ENCODE results near the gene PWWP2B.
A peak's percentile ranks its signal among the peaks of the same experiment; 100 is the strongest.

PWWP2B gene

GRCh38 chr10:132448248-132448731 lies 51.3 kb downstream of the PWWP2B start:
- Histone ChIP-seq H3K9me3 (ENCODE audit: control insufficient read depth, insufficient read depth, low read length) (no peaks in the 10 kb centered on the region), H3K27me3 (ENCODE audit: control insufficient read depth, insufficient read depth, low read length) (no peaks in the 10 kb centered on the region), H3K9ac (ENCODE audit: low read depth, low read length) (no peak overlapping the region), H3K4me3 (ENCODE audit: low read depth, low read length) (no peak overlapping the region), H3K36me3 (ENCODE audit: control insufficient read depth, insufficient read depth, low read length) (no peaks in the 10 kb centered on the region), H3K4me1 (ENCODE audit: control insufficient read depth, insufficient read depth, low read length) (peaks cover 4% of the 10 kb centered on the region)

GRCh38 chr10:132449051-132449810 lies 52.2 kb downstream of the PWWP2B start:
- peaks cover 5% of the 10 kb centered on the region for H3K27me3 ChIP-seq (ENCODE audit: control insufficient read depth, insufficient read depth, low read length)
- H3K36me3 ChIP-seq (ENCODE audit: control insufficient read depth, insufficient read depth, low read length): no peaks in the 10 kb centered on the region
- no peak overlapping the region for H3K9ac ChIP-seq (ENCODE audit: low read depth, low read length)
- no peak overlapping the region for H3K4me3 ChIP-seq (ENCODE audit: low read depth, low read length)
- H3K9me3 ChIP-seq (ENCODE audit: control insufficient read depth, insufficient read depth, low read length): no peaks in the 10 kb centered on the region
- peaks cover 4% of the 10 kb centered on the region for H3K4me1 ChIP-seq (ENCODE audit: control insufficient read depth, insufficient read depth, low read length)

GRCh38 chr10:132449811-132450181 lies 52.8 kb downstream of the PWWP2B start:
- peaks cover 4% of the 10 kb centered on the region for H3K4me1 ChIP-seq (ENCODE audit: control insufficient read depth, insufficient read depth, low read length)
- no peak overlapping the region for H3K9ac ChIP-seq (ENCODE audit: low read depth, low read length)
- H3K4me3 ChIP-seq (ENCODE audit: low read depth, low read length): no peak overlapping the region
- H3K27me3 ChIP-seq (ENCODE audit: control insufficient read depth, insufficient read depth, low read length): peaks cover 5% of the 10 kb centered on the region
- H3K36me3 ChIP-seq (ENCODE audit: control insufficient read depth, insufficient read depth, low read length): no peaks in the 10 kb centered on the region
- H3K9me3 ChIP-seq (ENCODE audit: control insufficient read depth, insufficient read depth, low read length): no peaks in the 10 kb centered on the region

- no peaks in the 10 kb centered on the region for H3K36me3 ChIP-seq (ENCODE audit: control insufficient read depth, insufficient read depth, low read length)
- no peak overlapping the region for H3K4me3 ChIP-seq (ENCODE audit: low read depth, low read length)
- no peak overlapping the region for H3K9ac ChIP-seq (ENCODE audit: low read depth, low read length)
- H3K27me3 ChIP-seq (ENCODE audit: control insufficient read depth, insufficient read depth, low read length): peaks cover 5% of the 10 kb centered on the region
- H3K9me3 ChIP-seq (ENCODE audit: control insufficient read depth, insufficient read depth, low read length): no peaks in the 10 kb centered on the region
- peaks cover 2% of the 10 kb centered on the region for H3K4me1 ChIP-seq (ENCODE audit: control insufficient read depth, insufficient read depth, low read length)
These were observed 53.4 kb downstream of the PWWP2B start for GRCh38 chr10:132450466-132450824.

- Histone ChIP-seq H3K4me3 (ENCODE audit: low read depth, low read length) (no peak overlapping the region), H3K27me3 (ENCODE audit: control insufficient read depth, insufficient read depth, low read length) (peaks cover 5% of the 10 kb centered on the region), H3K4me1 (ENCODE audit: control insufficient read depth, insufficient read depth, low read length) (peaks cover 2% of the 10 kb centered on the region), H3K36me3 (ENCODE audit: control insufficient read depth, insufficient read depth, low read length) (no peaks in the 10 kb centered on the region), H3K9ac (ENCODE audit: low read depth, low read length) (no peak overlapping the region), H3K9me3 (ENCODE audit: control insufficient read depth, insufficient read depth, low read length) (no peaks in the 10 kb centered on the region)
These were observed 54.0 kb downstream of the PWWP2B start for GRCh38 chr10:132450825-132451505.

GRCh38 chr10:132451506-132452215 lies 54.7 kb downstream of the PWWP2B start:
- H3K4me1 ChIP-seq (ENCODE audit: control insufficient read depth, insufficient read depth, low read length): peaks cover 2% of the 10 kb centered on the region
- H3K27me3 ChIP-seq (ENCODE audit: control insufficient read depth, insufficient read depth, low read length): peaks cover 5% of the 10 kb centered on the region

GRCh38 chr10:132452216-132452650 lies 55.2 kb downstream of the PWWP2B start:
- H3K36me3 ChIP-seq (ENCODE audit: control insufficient read depth, insufficient read depth, low read length): no peaks in the 10 kb centered on the region
- H3K4me1 ChIP-seq (ENCODE audit: control insufficient read depth, insufficient read depth, low read length): peaks cover 2% of the 10 kb centered on the region
- no peak overlapping the region for H3K4me3 ChIP-seq (ENCODE audit: low read depth, low read length)
- H3K9me3 ChIP-seq (ENCODE audit: control insufficient read depth, insufficient read depth, low read length): no peaks in the 10 kb centered on the region
- peaks cover 5% of the 10 kb centered on the region for H3K27me3 ChIP-seq (ENCODE audit: control insufficient read depth, insufficient read depth, low read length)
- no peak overlapping the region for H3K9ac ChIP-seq (ENCODE audit: low read depth, low read length)

More at GRCh38 chr10:132451506-132452215, 54.7 kb downstream of the PWWP2B start:
- Histone ChIP-seq H3K9me3 (ENCODE audit: control insufficient read depth, insufficient read depth, low read length) (no peaks in the 10 kb centered on the region), H3K9ac (ENCODE audit: low read depth, low read length) (no peak overlapping the region), H3K36me3 (ENCODE audit: control insufficient read depth, insufficient read depth, low read length) (no peaks in the 10 kb centered on the region), H3K4me3 (ENCODE audit: low read depth, low read length) (no peak overlapping the region)

- Histone ChIP-seq H3K9ac (ENCODE audit: low read depth, low read length) (no peak overlapping the region), H3K4me1 (ENCODE audit: control insufficient read depth, insufficient read depth, low read length) (peaks cover 2% of the 10 kb centered on the region), H3K27me3 (ENCODE audit: control insufficient read depth, insufficient read depth, low read length) (peaks cover 5% of the 10 kb centered on the region), H3K9me3 (ENCODE audit: control insufficient read depth, insufficient read depth, low read length) (no peaks in the 10 kb centered on the region), H3K36me3 (ENCODE audit: control insufficient read depth, insufficient read depth, low read length) (no peaks in the 10 kb centered on the region), H3K4me3 (ENCODE audit: low read depth, low read length) (peak overlapping the region; percentile 26)
These were observed 55.9 kb downstream of the PWWP2B start for GRCh38 chr10:132452651-132453469.

GRCh38 chr10:132453470-132453861 lies 56.5 kb downstream of the PWWP2B start:
- Histone ChIP-seq H3K4me3 (ENCODE audit: low read depth, low read length) (no peak overlapping the region), H3K9me3 (ENCODE audit: control insufficient read depth, insufficient read depth, low read length) (no peaks in the 10 kb centered on the region), H3K4me1 (ENCODE audit: control insufficient read depth, insufficient read depth, low read length) (peaks cover 2% of the 10 kb centered on the region), H3K9ac (ENCODE audit: low read depth, low read length) (no peak overlapping the region), H3K27me3 (ENCODE audit: control insufficient read depth, insufficient read depth, low read length) (peaks cover 5% of the 10 kb centered on the region), H3K36me3 (ENCODE audit: control insufficient read depth, insufficient read depth, low read length) (no peaks in the 10 kb centered on the region)

- Histone ChIP-seq H3K4me3 (ENCODE audit: low read depth, low read length) (no peak overlapping the region), H3K27me3 (ENCODE audit: control insufficient read depth, insufficient read depth, low read length) (peaks cover 5% of the 10 kb centered on the region), H3K9me3 (ENCODE audit: control insufficient read depth, insufficient read depth, low read length) (no peaks in the 10 kb centered on the region), H3K4me1 (ENCODE audit: control insufficient read depth, insufficient read depth, low read length) (peaks cover 2% of the 10 kb centered on the region), H3K36me3 (ENCODE audit: control insufficient read depth, insufficient read depth, low read length) (no peaks in the 10 kb centered on the region), H3K9ac (ENCODE audit: low read depth, low read length) (no peak overlapping the region)
These were observed 57.5 kb downstream of the PWWP2B start for GRCh38 chr10:132454296-132455198.
